Large intestine (tissue), 3 donors: ENCODE measurements around the gene IL1R2. TPM values are rescaled to one million over a fixed set of nuclear protein-coding genes. Genes with fewer than 3 reads are reported as not detected.
A peak's percentile ranks its signal among the peaks of the same experiment; 100 is the strongest.

Source experiments
- DNase-seq, 2 donors: peaks; one replicate each; pipeline versions ENCODE4 v3.0.0 to v3.0.0-alpha.2; 2013
- H3K27ac ChIP-seq: one replicate; pipeline ENCODE4 v1.5.1; 2013; ENCODE audit warnings: low read length
- H3K27me3 ChIP-seq: 2 replicates; pipeline ENCODE4 v1.6.1; 2013; ENCODE audit warnings: low read length; ENCODE audit not compliant: control insufficient read depth, insufficient read depth
- H3K36me3 ChIP-seq: 2 replicates; pipeline ENCODE4 v1.6.1; 2013; ENCODE audit warnings: low read length; ENCODE audit not compliant: control insufficient read depth, insufficient read depth
- H3K4me1 ChIP-seq: one replicate; pipeline ENCODE4 v1.6.1; 2013; ENCODE audit warnings: low read length; ENCODE audit not compliant: control insufficient read depth, insufficient read depth
- H3K4me3 ChIP-seq: one replicate; pipeline ENCODE4 v1.5.1; 2013; ENCODE audit warnings: low read length
- H3K9me3 ChIP-seq: one replicate; pipeline ENCODE4 v1.6.1; 2013; ENCODE audit warnings: mild to moderate bottlenecking, low read depth, low read length, moderate library complexity; ENCODE audit not compliant: control insufficient read depth
- WGBS: methylation state at CpG from one replicate; pipeline ENCODE4 v1.1.5; 2013; ENCODE audit warnings: low lambda C conversion rate; ENCODE audit not compliant: insufficient coverage; 5-methylcytosine and 5-hydroxymethylcytosine counted together
- polyA plus RNA-seq: library from polyadenylated mRNA; unstranded; fragments of 120-200 nt; gene quantifications from one replicate; pipeline ENCODE4 v1.2.1, GENCODE V29; 2013

Gene IL1R2
- polyA plus RNA-seq, 1 donor = 0.67 TPM

DNA sequence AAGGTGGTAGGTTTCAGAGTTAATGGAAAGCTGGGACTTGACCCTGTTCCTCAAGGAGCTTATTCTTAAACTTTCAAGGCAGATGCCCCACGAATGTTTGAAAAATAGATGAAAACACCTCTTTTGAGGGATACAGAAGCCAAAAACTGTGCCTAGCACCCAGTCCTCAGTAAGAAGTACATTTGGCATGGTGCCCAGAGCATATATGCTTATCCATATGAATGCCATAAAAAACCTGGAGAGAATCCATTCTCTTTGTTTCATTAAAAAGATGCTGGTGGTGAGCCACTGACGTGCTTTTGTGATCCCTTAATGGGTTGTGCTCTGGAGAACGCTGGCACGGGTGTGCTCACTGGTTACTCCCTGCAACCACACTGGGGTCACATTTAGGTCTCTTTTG is 69.0 kb downstream of the IL1R2 start:
- Histone ChIP-seq H3K9me3 (peaks cover 9% of the 10 kb centered on the region), H3K36me3 (no peaks in the 10 kb centered on the region), H3K4me1 (peaks cover 26% of the 10 kb centered on the region), H3K4me3 (no peak overlapping the region), H3K27me3 (peaks cover 2% of the 10 kb centered on the region), H3K27ac (no peak overlapping the region)
- 80% methylated on average over 1 of the region's 4 CpGs for WGBS
- DNase-seq = no peak

DNA sequence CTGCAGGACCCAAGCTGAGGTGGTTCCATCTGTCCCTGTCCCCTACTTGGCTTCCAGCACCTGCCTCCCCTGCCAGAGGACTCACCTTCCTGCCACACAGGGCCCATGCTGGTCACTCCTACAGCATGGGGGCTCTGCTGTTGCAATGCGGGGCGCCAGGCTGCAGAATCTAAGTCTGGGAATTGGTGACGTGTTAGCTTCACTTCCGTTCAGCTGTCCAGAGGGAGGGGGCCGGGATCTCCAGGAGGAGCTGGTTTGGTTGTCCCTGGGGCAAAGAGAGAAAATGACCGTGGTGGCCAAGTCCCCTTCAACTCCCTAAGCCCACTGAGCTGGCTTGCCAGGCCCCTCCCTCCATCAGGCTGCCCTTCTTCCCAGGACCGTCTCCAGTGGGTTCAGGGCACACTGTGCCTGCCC is 69.5 kb downstream of the IL1R2 start:
- H3K4me3 ChIP-seq = no peak overlapping the region
- DNase-seq = no peak
- H3K36me3 ChIP-seq = no peaks in the 10 kb centered on the region
- WGBS = no CpG with 5 or more reads among the region's 7 CpGs
- H3K27me3 ChIP-seq = peaks cover 2% of the 10 kb centered on the region
- H3K9me3 ChIP-seq = peaks cover 10% of the 10 kb centered on the region
- H3K4me1 ChIP-seq = peaks cover 26% of the 10 kb centered on the region
- no peak overlapping the region for H3K27ac ChIP-seq

DNA sequence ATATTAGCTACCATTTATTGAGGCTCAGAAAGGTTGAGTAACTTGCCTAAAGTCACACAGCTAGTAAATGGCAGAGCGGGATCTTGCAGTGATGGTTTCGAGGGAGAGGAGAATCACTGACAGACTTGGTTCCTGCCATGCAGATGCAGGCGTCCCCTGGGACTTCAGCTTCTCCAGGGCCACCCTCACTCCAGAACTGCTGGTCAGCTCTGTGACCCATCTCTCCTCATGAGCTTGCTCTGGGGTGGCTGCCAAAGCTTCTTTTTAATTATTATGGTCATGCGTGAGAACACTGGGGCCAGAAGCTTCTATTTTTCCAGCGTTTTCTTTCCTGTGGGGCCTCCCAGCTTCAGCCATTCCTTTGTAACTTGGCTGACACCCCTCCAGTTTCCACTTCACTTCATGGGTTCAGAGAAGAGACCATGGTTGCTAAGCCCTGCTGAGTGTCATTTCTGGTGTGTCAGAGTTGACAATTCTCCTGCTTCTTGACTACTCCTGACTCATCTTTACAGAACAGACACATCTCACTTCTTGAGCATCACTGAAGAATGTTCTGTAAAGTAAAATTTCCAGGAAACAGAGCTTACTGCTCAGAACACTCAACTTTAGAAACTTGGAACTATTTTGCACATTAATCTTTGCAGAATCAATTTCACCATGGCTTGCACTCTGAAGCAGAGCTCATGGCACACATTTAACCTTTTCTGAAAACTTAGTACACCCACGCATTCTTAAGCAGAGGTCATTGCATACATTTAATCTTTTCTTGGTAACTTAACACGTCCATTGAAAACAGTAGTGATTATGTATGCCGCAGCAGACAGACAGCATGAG is 70.4 kb downstream of the IL1R2 start:
- H3K27me3 ChIP-seq = peaks cover 2% of the 10 kb centered on the region
- H3K9me3 ChIP-seq = peaks cover 10% of the 10 kb centered on the region
- no peaks in the 10 kb centered on the region for H3K36me3 ChIP-seq
- peak overlapping the region; percentile 44 for H3K27ac ChIP-seq
- no peak overlapping the region for H3K4me3 ChIP-seq
- peak in 1 of 2 donors; percentile 49 for DNase-seq
- WGBS = no CpG with 5 or more reads among the region's 8 CpGs
- H3K4me1 ChIP-seq = peaks cover 26% of the 10 kb centered on the region

DNA sequence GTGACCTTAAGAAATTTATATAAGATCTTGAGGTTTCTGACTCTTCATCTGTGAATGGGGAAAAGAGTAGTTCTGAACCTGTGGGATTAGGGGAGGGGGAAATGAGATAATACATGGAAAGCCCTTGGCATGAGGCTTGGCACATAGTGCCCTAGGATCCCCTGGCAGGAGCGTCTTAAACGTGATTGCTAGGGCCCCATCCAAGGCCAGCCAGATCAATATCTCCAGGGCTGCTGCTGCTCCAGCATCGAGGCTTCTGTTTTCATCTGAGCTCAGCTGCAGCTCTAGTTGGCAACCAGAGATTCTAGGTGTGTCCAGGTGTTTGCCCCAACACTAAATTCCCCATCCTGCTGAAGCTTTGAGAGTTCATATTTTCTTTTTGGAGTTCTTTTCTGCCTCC is 71.0 kb downstream of the IL1R2 start:
- no peak for DNase-seq
- H3K27me3 ChIP-seq = peaks cover 2% of the 10 kb centered on the region
- no peak overlapping the region for H3K4me3 ChIP-seq
- no CpG with 5 or more reads among the region's 3 CpGs for WGBS
- peaks cover 10% of the 10 kb centered on the region for H3K9me3 ChIP-seq
- H3K4me1 ChIP-seq = peaks cover 26% of the 10 kb centered on the region
- H3K36me3 ChIP-seq = no peaks in the 10 kb centered on the region
- H3K27ac ChIP-seq = peak overlapping the region; percentile 1

DNA sequence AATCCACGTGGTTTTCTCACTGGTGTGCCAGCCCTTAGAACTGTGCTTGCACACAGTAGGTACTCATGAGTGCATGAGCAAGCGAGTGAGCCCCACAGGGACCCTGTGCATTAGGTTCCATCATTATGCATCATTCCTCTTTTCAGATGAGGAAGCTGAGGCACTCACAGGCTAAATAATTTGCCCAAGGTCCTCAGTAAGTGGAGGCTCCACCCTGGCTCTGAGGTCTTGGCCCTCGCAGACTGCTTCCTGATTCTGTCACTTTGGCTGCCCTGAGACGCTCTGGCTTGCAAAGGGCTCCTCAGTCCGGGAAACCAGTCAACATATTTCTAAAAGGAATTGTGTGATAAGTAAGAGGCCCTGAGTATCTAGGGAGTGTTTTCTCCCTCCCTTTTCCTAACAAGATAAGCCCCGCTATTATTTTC is 71.7 kb downstream of the IL1R2 start:
- Histone ChIP-seq H3K4me3 (no peak overlapping the region), H3K36me3 (no peaks in the 10 kb centered on the region), H3K9me3 (peaks cover 10% of the 10 kb centered on the region), H3K27me3 (no peaks in the 10 kb centered on the region), H3K4me1 (peaks cover 26% of the 10 kb centered on the region), H3K27ac (peak overlapping the region; percentile 78)
- DNase-seq = peak in 1 of 2 donors; percentile 42
- 14% methylated on average over 1 of the region's 6 CpGs for WGBS

DNA sequence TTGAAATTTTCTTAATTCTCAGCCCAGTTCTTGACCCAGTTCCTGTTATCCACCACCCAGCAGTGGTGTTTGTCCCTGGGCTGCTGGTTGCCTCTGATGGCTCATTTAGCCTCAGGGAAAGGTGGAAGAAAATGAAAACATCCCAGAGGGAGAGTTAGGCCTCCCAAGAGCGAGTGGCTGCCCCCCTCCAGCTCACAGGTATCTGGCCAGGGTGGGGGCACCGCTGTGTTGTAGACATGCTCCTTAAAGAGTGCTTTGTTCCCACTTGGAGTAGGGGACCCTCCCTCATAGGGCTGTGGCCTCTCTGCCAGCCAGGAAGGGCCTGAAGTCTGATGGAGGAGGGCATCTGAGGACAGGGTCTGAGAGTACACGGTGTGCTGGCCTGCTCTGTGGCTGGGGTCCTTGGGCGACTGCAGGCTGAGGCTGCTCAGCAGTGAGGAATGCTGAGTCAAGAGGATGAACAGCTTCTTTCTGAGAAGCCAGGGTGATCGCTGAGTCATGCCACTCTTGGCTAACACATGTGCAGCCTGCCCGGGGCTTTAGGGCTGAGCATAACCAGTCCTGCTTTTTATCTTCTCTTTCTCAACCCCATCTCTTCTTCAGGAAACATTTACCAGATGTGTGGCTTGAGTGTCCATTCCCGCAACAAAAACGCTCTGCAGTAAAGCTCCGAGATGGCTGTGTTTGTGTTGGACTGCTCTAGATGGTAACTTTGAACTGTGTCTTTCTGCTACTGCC is 72.3 kb downstream of the IL1R2 start:
- Histone ChIP-seq H3K9me3 (peaks cover 10% of the 10 kb centered on the region), H3K4me3 (no peak overlapping the region), H3K4me1 (peaks cover 26% of the 10 kb centered on the region), H3K27ac (peak overlapping the region; percentile 78), H3K36me3 (no peaks in the 10 kb centered on the region), H3K27me3 (no peaks in the 10 kb centered on the region)
- WGBS = no CpG with 5 or more reads among the region's 9 CpGs
- peak; percentile 86 to 88 for DNase-seq

DNA sequence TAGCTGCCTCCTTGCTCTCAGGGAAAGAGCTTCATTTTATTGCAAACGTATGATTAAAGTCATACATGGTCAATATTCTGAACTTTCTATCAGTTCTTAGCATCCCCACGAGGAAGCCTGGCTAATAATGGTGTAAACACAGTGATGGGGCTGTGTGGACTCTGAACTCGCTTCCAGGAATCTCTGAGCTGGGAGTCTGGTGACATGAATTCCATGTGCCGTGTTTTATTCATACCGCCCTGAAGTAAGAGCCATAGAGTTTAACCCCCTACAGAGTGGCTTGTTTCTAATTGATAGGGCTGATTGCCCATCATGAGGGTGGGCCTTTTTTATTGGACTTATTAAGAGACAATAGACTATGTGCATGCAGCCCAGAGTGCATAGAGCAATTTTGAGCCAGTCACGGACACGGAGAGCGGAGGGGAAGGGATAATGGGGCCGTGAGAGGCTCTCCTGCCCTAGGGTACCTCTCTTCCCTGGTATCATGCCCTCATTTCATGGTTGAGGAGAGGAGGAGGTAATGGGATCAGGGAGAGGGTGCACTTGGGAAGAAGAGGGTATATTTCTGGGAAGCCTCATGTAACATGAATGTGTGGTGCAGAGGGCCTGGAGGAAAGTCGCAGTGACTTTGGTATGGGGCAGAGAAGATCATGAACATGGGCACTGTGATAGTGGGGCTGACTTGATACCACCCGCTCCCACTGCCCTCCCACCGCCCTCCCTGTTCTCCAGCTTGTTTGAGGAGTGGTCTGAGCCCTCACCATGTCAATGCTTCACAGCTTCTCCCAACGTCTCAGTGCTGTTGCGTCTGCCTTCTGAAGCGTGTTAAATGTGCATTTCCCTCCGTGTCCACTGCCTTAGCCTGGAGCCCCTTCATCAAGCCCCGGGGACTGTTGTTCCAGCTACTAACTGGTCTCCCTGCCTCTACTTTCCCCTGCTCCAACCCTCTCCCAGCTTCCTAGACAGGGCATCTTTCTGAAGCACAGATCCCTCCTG is 73.2 kb downstream of the IL1R2 start:
- 80% methylated on average over 1 of the region's 17 CpGs for WGBS
- DNase-seq = peak; percentile 72 to 87
- no peak overlapping the region for H3K4me3 ChIP-seq
- no peaks in the 10 kb centered on the region for H3K36me3 ChIP-seq
- peaks cover 26% of the 10 kb centered on the region for H3K4me1 ChIP-seq
- H3K27ac ChIP-seq = peak overlapping the region; percentile 78
- peaks cover 10% of the 10 kb centered on the region for H3K9me3 ChIP-seq
- H3K27me3 ChIP-seq = no peaks in the 10 kb centered on the region

DNA sequence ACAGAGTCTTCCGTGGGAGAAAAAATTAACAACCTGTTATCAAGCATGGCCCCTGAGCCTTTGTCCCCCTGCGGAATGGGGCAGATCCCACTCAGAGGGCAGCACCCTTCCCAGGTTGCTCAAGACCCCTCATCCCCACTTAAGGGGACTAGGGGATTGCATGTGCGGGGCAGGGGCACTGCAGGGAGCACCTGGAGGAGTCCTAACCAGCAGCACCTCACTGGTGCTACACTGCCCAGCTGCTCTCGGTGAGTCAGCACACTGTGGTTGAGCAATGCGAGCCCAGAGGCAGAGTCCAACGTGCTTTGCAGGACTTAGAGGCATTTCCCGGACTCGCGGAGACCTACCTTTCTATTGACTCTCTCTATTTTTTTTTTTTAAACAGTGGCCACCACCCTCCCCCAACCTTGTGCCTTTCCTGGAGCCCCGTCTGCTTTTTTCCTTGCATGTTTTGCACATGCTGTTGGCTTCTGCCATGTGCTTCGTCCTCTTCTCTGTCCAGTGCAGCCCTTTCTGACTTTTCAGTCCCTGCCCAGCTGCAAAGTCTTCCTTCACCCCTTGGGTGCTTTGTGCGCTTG is 74.0 kb downstream of the IL1R2 start:
- H3K27me3 ChIP-seq = no peaks in the 10 kb centered on the region
- no peak overlapping the region for H3K27ac ChIP-seq
- H3K36me3 ChIP-seq = no peaks in the 10 kb centered on the region
- H3K4me1 ChIP-seq = peaks cover 26% of the 10 kb centered on the region
- H3K4me3 ChIP-seq = no peak overlapping the region
- peaks cover 10% of the 10 kb centered on the region for H3K9me3 ChIP-seq
- DNase-seq = peak in 1 of 2 donors; percentile 55
- WGBS = 100% methylated on average over 1 of the region's 12 CpGs

DNA sequence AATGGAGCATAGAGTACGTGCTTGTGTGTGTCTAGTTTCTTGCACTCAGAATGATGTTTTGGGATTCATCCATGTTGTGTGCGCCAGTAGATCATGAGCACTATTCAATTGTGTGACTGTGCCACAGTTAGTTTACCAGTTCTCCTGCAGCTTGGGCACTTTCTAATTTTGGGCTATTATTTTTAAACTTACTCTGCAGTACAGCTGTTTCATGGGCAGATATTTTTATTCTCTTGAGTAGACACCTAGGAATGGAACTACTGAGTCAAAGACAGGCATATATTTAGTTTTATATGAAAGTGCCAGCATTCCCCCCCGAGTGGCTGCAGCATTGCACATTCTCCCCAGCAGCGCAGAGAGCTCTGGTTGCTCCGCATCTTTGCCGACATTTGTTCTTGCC is 74.8 kb downstream of the IL1R2 start:
- no peak for DNase-seq
- 100% methylated on average over 2 of the region's 6 CpGs for WGBS
- peaks cover 26% of the 10 kb centered on the region for H3K4me1 ChIP-seq
- H3K9me3 ChIP-seq = peaks cover 10% of the 10 kb centered on the region
- H3K27ac ChIP-seq = no peak overlapping the region
- no peaks in the 10 kb centered on the region for H3K36me3 ChIP-seq
- H3K4me3 ChIP-seq = no peak overlapping the region
- no peaks in the 10 kb centered on the region for H3K27me3 ChIP-seq
